ENCODE results near the gene OR10V1. TPM values are rescaled to one million over a fixed set of nuclear protein-coding genes. Genes with fewer than 3 reads are reported as not detected.

The OR10V1 gene
- total and polyA plus RNA-seq, 9 of the 15 experiments (the other 6 are each of a cell fraction or from before 2014, with no cell fraction given) = not detected

GRCh38 chr11:59669611-59670009 lies 44.0 kb downstream of the OR10V1 start:
- peak overlapping the region; percentile 92 for H3K27ac ChIP-seq (ENCODE audit: extremely low read depth, low read depth, low read length)
- WGBS (ENCODE audit: insufficient coverage, low coverage, missing lambda C conversion rate) = 16% methylated on average over 17 of the region's 22 CpGs
- H4K20me1 ChIP-seq (replicated peaks; ENCODE audit: control insufficient read depth, insufficient read depth, low read length) = no peaks in the 10 kb centered on the region
- peak overlapping the region; percentile 88 for H3K4me2 ChIP-seq (ENCODE audit: insufficient read depth, low read length)
- peaks cover 28% of the 10 kb centered on the region for H3K36me3 ChIP-seq (ENCODE audit: control insufficient read depth, insufficient read depth, low read length)
- CTCF ChIA-PET (ENCODE audit: low intra/inter-chr PET ratio) = no interaction called here
- in situ Hi-C loops (cut with MboI) = no loop called here
- BruUV-seq (replicated peaks) = TSS peak; percentile 92
- FAIRE-seq (no peak), DNase-seq (ENCODE audit: extremely low read depth in 1 of 4, low spot score in 3 of 4) (peak in 2 of 4 experiments; percentile 20 to 33), ATAC-seq (no peak; the same call in 2 of the 3 replicates)
- H3K4me3 ChIP-seq = peak overlapping the region; percentile 82
- peaks cover 32% of the 10 kb centered on the region for H3K79me2 ChIP-seq (ENCODE audit: control insufficient read depth, insufficient read depth, low read length)
- POLR2A ChIA-PET = interaction anchor here (0.5 to 2.1 kb wide), 13 partner anchors 8 to 541 kb away, joined by 3 to 10 read pairs (median 4); partner anchors contain the start of genes OSBP and STX3
- intact Hi-C loops (cut with micrococcal nuclease) = loop anchor here (2.0 to 5.0 kb wide), 3 partner anchors 53 to 133 kb away; no protein-coding TSS in a partner anchor
- H2AFZ ChIP-seq (ENCODE audit: low read depth, low read length) = peak overlapping the region; percentile 98
- H3K9ac ChIP-seq (ENCODE audit: insufficient read depth in 1 of 2, low read depth in 2 of 2, low read length in 2 of 2) = peak overlapping the region; percentile 77 to 96
- H3K4me1 ChIP-seq (replicated peaks in 1 of 2; ENCODE audit: control insufficient read depth in 2 of 2, insufficient read depth in 2 of 2, low read length in 2 of 2) = peaks cover 11 to 14% of the 10 kb centered on the region in 2 experiments; a peak in 3 of 5 replicates
- no peaks in the 10 kb centered on the region for H3K27me3 ChIP-seq (ENCODE audit: control insufficient read depth in 2 of 2, insufficient read depth in 2 of 2, low read length in 2 of 2)
- no peaks in the 10 kb centered on the region for H3K9me3 ChIP-seq (replicated peaks; ENCODE audit: control insufficient read depth, insufficient read depth, low read depth, low read length)
- H3K9me1 ChIP-seq (ENCODE audit: control insufficient read depth, insufficient read depth, low read length) = no peaks in the 10 kb centered on the region
- TF ChIP-seq CEBPB (tag; IDR thresholded peaks at IDR 0.05) = peak; percentile 98
- no peak for TF ChIP-seq BRF2 (IDR thresholded peaks at IDR 0.05; ENCODE audit: borderline replicate concordance, insufficient read depth, insufficient read length)
- 0 out of 2 replicates have a peak, but pooled peaks have one; percentile 22 for TF ChIP-seq THAP7 (CRISPR knock-in tag; IDR thresholded peaks at IDR 0.05)
- TF ChIP-seq ZNF766 (CRISPR knock-in tag; conservative IDR thresholded peaks at IDR 0.05) = peak; percentile 78
- TF ChIP-seq RFX5 (IDR thresholded peaks at IDR 0.05; ENCODE audit: low read depth, low read length) = no peak
- TF ChIP-seq NR2C2 (CRISPR knock-in tag; IDR thresholded peaks at IDR 0.05) = 0 out of 2 replicates have a peak, but pooled peaks have one; percentile 12
- no peak; the same call in 1 of the 2 replicates for TF ChIP-seq NR2C2 (tag; IDR thresholded peaks at IDR 0.05)
- 0 out of 2 replicates have a peak, but pooled peaks have one; percentile 45 for TF ChIP-seq HMG20B (CRISPR knock-in tag; IDR thresholded peaks at IDR 0.05)
- TF ChIP-seq BCOR (IDR thresholded peaks at IDR 0.05) = 0 out of 2 replicates have a peak, but pooled peaks have one; percentile 1
- no peak for TF ChIP-seq NCOA4 (IDR thresholded peaks at IDR 0.05; ENCODE audit: partially characterized antibody)
- TF ChIP-seq HMGN3 (IDR thresholded peaks at IDR 0.05; ENCODE audit: borderline replicate concordance, extremely low read depth, insufficient read length, low read depth, low read length) = peak; percentile 14
- TF ChIP-seq CTCFL (IDR thresholded peaks at IDR 0.05; ENCODE audit: borderline replicate concordance, insufficient read depth, low read depth, low read length, poor library complexity, severe bottlenecking) = peak; percentile 7
